Measurements from ENCODE around the gene C5orf58.

GRCh38 chr5:170248172-170248930 lies 15.6 kb downstream of the C5orf58 start:
- TF ChIP-seq ARNTL (CRISPR knock-in tag; IDR thresholded peaks at IDR 0.05; ENCODE audit: borderline replicate concordance, low read depth) (no peak), ZC3H10 (CRISPR knock-in tag; IDR thresholded peaks at IDR 0.05) (no peak), ZFP30 (CRISPR knock-in tag; IDR thresholded peaks at IDR 0.05) (no peak), CSDC2 (CRISPR knock-in tag; IDR thresholded peaks at IDR 0.05) (no peak), TCF4 (CRISPR knock-in tag; IDR thresholded peaks at IDR 0.05; ENCODE audit: borderline replicate concordance) (no peak)
- TF ChIP-seq, protein P1, sequence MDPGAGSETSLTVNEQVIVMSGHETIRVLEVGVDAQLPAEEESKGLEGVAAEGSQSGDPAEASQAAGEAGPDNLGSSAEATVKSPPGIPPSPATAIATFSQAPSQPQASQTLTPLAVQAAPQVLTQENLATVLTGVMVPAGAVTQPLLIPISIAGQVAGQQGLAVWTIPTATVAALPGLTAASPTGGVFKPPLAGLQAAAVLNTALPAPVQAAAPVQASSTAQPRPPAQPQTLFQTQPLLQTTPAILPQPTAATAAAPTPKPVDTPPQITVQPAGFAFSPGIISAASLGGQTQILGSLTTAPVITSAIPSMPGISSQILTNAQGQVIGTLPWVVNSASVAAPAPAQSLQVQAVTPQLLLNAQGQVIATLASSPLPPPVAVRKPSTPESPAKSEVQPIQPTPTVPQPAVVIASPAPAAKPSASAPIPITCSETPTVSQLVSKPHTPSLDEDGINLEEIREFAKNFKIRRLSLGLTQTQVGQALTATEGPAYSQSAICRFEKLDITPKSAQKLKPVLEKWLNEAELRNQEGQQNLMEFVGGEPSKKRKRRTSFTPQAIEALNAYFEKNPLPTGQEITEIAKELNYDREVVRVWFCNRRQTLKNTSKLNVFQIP (CRISPR knock-in tag; IDR thresholded peaks at IDR 0.05; ENCODE audit: borderline replicate concordance, low read depth): no peak
- TF ChIP-seq, protein P2, sequence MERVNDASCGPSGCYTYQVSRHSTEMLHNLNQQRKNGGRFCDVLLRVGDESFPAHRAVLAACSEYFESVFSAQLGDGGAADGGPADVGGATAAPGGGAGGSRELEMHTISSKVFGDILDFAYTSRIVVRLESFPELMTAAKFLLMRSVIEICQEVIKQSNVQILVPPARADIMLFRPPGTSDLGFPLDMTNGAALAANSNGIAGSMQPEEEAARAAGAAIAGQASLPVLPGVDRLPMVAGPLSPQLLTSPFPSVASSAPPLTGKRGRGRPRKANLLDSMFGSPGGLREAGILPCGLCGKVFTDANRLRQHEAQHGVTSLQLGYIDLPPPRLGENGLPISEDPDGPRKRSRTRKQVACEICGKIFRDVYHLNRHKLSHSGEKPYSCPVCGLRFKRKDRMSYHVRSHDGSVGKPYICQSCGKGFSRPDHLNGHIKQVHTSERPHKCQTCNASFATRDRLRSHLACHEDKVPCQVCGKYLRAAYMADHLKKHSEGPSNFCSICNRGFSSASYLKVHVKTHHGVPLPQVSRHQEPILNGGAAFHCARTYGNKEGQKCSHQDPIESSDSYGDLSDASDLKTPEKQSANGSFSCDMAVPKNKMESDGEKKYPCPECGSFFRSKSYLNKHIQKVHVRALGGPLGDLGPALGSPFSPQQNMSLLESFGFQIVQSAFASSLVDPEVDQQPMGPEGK (CRISPR knock-in tag; IDR thresholded peaks at IDR 0.05; ENCODE audit: borderline replicate concordance): no peak
